Superior temporal gyrus (tissue), 1 donor: ENCODE data around the gene CLEC16A.

Experiments used
- DNase-seq: peaks from one replicate; pipeline ENCODE4 v3.0.0-alpha.2; 2016; ENCODE audit errors: extremely low spot score

CLEC16A gene, protein sequence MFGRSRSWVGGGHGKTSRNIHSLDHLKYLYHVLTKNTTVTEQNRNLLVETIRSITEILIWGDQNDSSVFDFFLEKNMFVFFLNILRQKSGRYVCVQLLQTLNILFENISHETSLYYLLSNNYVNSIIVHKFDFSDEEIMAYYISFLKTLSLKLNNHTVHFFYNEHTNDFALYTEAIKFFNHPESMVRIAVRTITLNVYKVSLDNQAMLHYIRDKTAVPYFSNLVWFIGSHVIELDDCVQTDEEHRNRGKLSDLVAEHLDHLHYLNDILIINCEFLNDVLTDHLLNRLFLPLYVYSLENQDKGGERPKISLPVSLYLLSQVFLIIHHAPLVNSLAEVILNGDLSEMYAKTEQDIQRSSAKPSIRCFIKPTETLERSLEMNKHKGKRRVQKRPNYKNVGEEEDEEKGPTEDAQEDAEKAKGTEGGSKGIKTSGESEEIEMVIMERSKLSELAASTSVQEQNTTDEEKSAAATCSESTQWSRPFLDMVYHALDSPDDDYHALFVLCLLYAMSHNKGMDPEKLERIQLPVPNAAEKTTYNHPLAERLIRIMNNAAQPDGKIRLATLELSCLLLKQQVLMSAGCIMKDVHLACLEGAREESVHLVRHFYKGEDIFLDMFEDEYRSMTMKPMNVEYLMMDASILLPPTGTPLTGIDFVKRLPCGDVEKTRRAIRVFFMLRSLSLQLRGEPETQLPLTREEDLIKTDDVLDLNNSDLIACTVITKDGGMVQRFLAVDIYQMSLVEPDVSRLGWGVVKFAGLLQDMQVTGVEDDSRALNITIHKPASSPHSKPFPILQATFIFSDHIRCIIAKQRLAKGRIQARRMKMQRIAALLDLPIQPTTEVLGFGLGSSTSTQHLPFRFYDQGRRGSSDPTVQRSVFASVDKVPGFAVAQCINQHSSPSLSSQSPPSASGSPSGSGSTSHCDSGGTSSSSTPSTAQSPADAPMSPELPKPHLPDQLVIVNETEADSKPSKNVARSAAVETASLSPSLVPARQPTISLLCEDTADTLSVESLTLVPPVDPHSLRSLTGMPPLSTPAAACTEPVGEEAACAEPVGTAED

DNA sequence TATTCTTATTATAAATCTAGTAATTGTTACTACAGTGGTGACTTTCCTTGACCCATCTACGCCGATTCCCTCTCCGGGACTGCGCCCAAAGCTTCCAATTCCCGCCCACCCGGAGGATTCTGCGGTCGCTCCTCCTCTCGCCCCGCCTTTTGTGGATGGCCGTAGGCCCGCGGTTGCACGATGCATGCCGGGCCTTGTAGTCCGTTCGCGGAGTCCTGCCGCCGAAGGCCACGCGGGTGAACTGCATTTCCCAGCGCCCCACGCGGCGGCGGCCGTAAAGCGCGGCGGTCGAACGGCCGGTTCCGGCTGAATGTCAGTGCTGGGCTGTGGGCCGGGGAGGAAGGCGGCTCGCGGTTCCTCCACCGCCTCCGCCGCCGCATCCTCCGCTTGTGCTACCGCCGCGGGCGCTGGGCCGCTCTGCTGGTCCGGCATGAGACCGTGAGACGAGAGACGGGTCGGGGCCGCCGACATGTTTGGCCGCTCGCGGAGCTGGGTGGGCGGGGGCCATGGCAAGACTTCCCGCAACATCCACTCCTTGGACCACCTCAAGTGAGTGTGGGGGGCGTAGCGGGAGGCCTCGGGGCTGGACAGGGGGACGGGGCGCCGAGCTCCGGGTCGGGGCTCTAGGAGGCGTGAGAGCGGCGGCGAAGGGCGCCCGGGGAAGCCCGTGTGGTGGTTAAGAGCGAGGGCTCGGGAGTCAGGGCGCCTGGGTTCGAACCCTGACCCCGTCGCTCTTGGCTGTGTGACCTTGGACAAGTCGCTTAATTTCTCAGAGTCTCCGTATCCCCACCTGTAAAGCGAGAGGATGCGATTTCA, at the start of gene CLEC16A:
Gene CLEC16A, plus strand, starts transcription at position 316 of the 816 bp plus-strand sequence. Its CDS starts 154 bp downstream, at position 470.
- peak; percentile 98 for DNase-seq

- no peak for DNase-seq
Measured at GRCh38 chr16:10895053-10895946, 49.1 kb upstream of the CLEC16A start.

- no peak for DNase-seq
Measured at GRCh38 chr16:10896165-10896564, 48.2 kb upstream of the CLEC16A start.

DNA sequence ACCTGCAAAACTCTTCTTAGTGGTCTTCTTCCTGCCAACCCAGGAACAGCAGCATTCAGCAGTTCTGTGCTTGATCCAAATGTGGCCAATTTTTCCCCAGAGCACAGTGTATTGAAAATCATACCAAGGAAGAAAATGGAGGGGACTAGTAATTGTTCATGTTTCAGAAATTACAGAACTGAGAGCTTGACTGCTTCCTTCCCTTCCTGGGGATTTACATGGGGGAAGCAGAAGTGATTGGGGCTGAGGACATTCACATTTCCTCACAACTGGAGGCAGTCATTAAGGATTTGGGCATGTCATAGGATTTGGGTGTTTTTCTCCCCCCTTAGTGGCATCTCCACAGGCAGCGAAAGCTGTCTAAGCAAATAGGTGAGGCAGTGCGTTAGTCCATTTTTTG, 47.6 kb upstream of the CLEC16A start:
- DNase-seq: no peak

DNA sequence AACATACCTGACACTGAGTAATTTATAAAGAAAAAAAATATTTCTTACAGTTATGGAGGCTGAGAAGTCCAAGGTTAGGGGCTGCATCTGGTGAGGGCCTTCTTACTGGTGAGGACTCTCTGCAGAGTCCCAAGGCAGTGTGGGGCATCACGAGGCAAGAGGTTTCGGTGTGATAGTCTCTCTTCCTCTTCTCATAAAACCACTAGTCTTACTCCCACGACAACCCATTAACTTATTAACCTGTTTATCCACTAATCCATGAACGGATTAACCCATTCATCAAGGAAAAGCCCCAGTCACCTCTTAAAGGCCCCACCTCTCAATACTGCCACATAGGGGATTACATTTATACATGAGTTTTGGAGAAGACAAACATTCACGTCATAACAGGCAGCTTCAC, 47.2 kb upstream of the CLEC16A start:
- DNase-seq: no peak

- no peak for DNase-seq
Measured at GRCh38 chr16:10902999-10903398, 41.4 kb upstream of the CLEC16A start.

GRCh38 chr16:10906482-10906881, 37.9 kb upstream of the CLEC16A start:
- DNase-seq: no peak

GRCh38 chr16:10906914-10907756, 37.2 kb upstream of the CLEC16A start:
- DNase-seq: no peak

DNA sequence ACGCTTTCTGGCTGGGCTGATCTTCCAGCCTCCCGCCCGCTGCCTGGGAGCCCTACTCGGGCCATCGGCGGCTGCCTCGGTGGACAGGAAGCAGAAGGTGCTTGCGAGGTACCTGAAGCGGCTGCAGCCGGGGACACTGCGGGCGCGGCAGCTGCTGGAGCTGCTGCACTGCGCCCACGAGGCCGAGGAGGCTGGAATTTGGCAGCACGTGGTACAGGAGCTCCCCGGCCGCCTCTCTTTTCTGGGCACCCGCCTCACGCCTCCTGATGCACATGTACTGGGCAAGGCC, 36.7 kb upstream of the CLEC16A start:
- no peak for DNase-seq

DNA sequence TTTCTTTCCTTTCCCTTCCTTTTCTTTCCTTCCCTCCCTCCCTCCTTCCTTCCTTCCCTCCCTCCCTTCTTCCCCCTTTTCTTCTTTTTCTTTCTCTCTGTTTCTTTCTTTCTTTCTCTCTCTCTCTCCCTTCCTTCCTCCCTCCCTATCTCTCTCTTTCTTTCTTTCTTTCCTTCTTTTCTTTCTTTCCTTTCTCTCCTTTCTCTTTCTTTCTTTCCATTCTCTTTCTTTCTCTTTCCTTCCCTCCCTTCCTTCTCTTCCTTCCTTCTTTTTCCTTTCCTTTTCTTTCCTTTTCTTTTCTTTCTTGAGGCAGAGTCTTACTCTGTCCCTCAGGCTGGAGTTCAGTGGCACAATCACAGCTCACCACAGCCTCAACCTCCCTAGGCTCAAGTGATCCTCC, 33.1 kb upstream of the CLEC16A start:
- no peak for DNase-seq

DNA sequence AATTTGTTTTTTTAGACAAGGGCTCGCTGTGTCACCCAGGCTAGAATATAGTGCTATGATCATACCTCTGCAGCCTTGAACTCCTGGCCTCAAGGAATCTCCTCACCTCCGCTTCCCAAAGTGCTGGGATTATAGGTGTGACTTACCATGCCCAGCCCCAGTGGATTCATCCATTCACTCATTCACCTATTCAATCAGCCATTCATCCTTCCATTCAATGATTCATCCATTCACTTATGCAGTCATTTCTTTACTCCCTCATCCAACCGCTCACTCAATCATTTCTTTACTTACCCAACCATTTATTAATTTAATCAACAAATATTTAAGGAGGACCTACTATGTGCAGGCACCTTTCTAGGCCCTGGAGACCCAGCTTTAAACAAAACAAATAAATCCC, 27.8 kb upstream of the CLEC16A start:
- no peak for DNase-seq

DNA sequence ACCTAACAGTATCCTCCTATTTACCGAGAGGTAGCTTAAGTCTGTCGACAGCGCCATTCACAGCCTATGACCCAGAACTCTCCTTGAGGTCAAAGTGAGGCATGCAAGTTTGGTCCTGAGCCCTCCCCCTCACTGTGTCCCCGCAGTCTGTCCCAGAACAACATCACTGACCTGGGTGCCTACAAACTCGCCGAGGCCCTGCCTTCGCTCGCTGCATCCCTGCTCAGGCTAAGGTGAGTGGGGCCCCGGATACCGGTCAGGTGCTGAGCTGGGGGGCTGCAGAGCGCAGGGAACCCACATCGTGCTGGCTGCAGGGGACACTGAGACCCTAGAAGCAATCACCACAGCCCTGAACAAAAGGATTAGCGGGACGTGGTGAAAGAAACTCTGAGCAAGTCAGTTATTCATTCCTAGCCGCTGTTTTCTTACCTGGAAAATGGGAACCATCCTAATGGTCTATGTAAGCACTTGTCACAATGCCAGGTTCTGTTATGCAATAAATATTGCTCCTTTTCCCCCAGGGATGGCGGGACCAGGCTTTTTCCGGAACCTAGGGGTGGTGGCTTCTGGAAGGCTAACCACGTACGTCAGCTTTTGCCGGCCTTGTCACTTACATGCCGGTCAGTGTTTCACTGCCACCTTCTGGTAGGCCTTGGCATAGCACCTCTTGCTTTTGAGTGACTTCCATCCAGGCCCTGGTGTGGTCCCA, 25.9 kb upstream of the CLEC16A start:
- peak; percentile 97 for DNase-seq

GRCh38 chr16:10919003-10919351, 25.4 kb upstream of the CLEC16A start:
- no peak for DNase-seq

DNA sequence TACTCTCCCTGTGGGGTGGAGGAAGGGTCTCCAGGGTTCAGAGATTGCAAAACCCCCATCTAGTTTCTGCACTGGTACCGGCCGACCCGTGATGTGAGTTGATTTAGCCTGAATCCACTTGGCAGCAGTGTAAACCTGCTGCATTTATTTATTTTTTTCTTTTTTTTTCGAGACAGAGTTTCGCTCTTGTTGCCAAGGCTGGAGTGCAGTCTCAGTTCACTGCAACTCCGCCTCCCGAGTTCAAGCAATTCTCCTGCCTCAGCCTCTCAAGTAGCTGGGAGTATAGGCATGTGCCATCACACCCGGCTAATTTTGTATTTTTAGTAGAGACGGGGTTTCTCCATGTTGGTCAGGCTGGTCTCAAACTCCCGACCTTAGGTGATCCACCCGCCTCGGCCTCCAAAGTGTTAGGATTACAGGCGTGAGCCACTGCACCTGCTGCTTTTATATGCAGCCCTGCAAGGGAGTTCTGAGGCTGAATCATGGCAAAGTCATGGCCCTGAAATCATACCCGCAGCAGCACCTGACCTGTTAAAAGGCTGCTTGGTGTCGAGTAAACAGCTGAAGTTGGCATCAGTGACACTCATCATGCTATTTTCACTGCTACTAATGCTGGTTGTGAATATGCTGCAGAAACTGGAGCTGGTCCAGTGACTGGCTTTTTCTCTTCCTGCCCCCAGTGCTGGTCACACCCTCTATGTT, 23.5 kb upstream of the CLEC16A start:
- DNase-seq: no peak

DNA sequence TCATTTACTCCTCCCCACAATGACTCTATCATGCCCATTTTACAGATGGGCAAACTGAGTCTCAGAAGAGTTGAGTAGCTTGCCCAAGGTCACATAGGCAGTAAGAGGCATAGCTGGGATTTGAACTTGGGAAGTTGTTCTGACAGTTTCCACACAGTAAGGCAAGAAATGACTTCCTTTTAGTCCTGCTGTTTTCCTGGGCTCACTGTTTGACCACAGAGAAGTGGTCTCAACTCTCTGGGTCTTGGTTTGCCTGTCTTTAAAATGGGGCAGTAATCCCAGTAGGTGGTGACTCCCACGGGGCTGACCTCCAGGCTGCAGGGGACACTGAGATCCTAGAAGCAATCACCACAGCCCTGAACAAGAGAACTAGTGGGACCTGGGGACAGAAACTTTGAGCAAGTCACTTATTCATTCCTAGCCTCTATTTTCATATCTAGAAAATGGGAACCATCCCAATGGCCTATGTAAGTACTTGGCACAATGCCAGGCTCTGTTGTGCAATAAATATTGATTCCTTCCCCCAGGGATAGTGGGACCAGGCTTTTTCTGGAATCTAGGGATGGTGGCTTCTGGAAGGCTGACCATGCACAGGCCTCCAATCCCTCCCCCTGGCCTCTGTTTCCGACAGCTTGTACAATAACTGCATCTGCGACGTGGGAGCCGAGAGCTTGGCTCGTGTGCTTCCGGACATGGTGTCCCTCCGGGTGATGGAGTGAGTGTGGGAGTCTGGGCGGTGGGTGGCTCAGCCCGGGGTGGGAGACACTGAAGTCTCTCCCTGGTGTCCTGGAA, 22.6 kb upstream of the CLEC16A start:
- no peak for DNase-seq

DNA sequence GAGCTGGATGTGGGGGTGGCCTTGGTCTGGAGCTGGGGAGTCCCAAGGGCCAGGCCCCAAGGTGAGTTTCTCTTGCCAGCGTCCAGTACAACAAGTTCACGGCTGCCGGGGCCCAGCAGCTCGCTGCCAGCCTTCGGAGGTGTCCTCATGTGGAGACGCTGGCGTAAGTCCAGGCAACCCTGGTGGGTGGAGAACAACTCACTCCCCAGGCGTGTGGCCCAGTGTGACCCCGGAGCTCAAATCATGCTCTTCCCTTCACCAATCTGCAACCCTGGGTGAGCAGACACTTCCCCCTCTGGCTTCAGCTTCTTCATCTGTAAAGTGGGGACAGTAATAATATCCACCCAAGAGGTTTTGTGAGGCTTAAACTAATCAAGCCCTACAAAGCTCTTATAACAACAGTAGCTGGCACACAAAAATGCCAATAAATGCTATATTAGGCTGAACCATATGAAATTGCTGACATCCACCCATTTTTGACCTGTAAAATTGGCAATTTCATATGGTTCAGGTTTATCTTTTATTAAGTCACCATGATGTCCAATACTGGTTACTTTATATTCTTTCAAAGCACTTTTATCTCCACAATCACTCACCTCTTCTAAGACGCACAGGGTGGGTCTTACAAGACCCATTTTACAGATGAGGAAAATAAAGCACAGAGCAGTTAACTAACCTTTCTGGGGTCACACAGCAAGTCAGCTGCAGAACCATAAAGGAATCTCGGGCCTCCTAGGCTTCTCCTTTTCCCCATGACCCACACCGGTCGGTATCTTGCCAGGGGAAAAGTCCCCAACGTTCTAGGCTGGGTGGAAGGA, 21.8 kb upstream of the CLEC16A start:
- DNase-seq: no peak

GRCh38 chr16:10923146-10923649, 21.2 kb upstream of the CLEC16A start:
- no peak for DNase-seq
